Peyer's patch (tissue), 4 donors: Measurements from ENCODE around the gene NT5C3B.

ENCODE experiments used
- CTCF ChIP-seq, 6 experiments: fragments of 450-650 bp in 4 of 6; fragments of 200-600 bp in 2 of 6; sonication (generic) in 1 of 6; IDR thresholded peaks; one replicate each; pipeline ENCODE4 v1.5.1; 2017 to 2019; ENCODE audit warnings: antibody characterized with exemption in 6 of 6, mild to moderate bottlenecking in 3 of 6, moderate library complexity in 1 of 6
- POLR2A ChIP-seq, 2 donors: fragments of 450-650 bp; IDR thresholded peaks; one replicate each; pipeline ENCODE4 v1.5.1; 2017; ENCODE audit warnings: antibody characterized with exemption in 2 of 2, mild to moderate bottlenecking in 2 of 2, moderate library complexity in 2 of 2

GRCh38 chr17:41869426-41869825 lies 33.4 kb upstream of the NT5C3B start:
- no peak for TF ChIP-seq CTCF (IDR thresholded peaks at IDR 0.05)
- no peak for TF ChIP-seq POLR2A (IDR thresholded peaks at IDR 0.05)
